ENCODE data around the gene EDA. TPM values are rescaled to one million over a fixed set of nuclear protein-coding genes. Genes with fewer than 3 reads are reported as not detected.

EDA gene
- total RNA-seq, 1 experiment from 2014 or later, result 5.2 TPM

- ChIA-PET CTCF (no interaction called here), POLR2A (no interaction called here), RAD21 (ENCODE audit: low non-redundant PET in 1 of 2, low total read pairs in 2 of 2, uncharacterized antibody in 2 of 2, unreplicated experiment in 2 of 2) (no interaction called here)
- Histone ChIP-seq H3K27me3 (ENCODE audit: insufficient read depth, low read length) (no peaks in the 10 kb centered on the region), H4K20me1 (ENCODE audit: insufficient read depth) (no peaks in the 10 kb centered on the region), H3K9ac (ENCODE audit: low read length) (no peak overlapping the region), H3K4me3 (replicated peaks in 1 of 2; ENCODE audit: low read depth in 1 of 2, low read length in 2 of 2) (no peak overlapping the region), H3K4me2 (ENCODE audit: low read length) (no peak overlapping the region), H3K9me2 (ENCODE audit: insufficient read depth) (no peaks in the 10 kb centered on the region), H3K79me2 (ENCODE audit: insufficient read depth, low read length) (no peaks in the 10 kb centered on the region), H3K9me3 (ENCODE audit: control insufficient read depth in 1 of 2, insufficient read depth in 1 of 2, low read depth in 1 of 2, low read length in 2 of 2) (no peaks in the 10 kb centered on the region), H3K4me1 (ENCODE audit: control insufficient read depth in 1 of 2, insufficient read depth in 2 of 2, low read length in 2 of 2) (no peaks in the 10 kb centered on the region), H3K27ac (ENCODE audit: low read depth, low read length) (no peak overlapping the region), H3K36me3 (ENCODE audit: control insufficient read depth in 1 of 2, insufficient read depth in 2 of 2, low read length in 2 of 2) (no peaks in the 10 kb centered on the region), H2AFZ (ENCODE audit: low read depth, low read length, poor library complexity, severe bottlenecking) (no peak overlapping the region)
- intact Hi-C loops (cut with micrococcal nuclease), result no loop called here
- TF ChIP-seq EGR1 (IDR thresholded peaks at IDR 0.05; ENCODE audit: low read depth) (no peak), TCF7L2 (IDR thresholded peaks at IDR 0.05; ENCODE audit: borderline replicate concordance, extremely low read depth, insufficient read depth, insufficient read length) (no peak), POLR2A (IDR thresholded peaks at IDR 0.05; ENCODE audit: borderline replicate concordance, extremely low read depth, insufficient read depth, insufficient read length) (no peak), EZH2phosphoT487 (IDR thresholded peaks at IDR 0.05; ENCODE audit: borderline replicate concordance) (no peak), POLR2AphosphoS5 (IDR thresholded peaks at IDR 0.05; ENCODE audit: low read depth, low read length) (no peak), SRF (IDR thresholded peaks at IDR 0.05; ENCODE audit: low read depth) (no peak), CTCF (IDR thresholded peaks at IDR 0.05 in 2 of 3, conservative IDR thresholded peaks at IDR 0.05 in 1 of 3; ENCODE audit: borderline replicate concordance in 1 of 3, insufficient read depth in 1 of 3, low read depth in 2 of 3, low read length in 2 of 3) (no peak), SP1 (IDR thresholded peaks at IDR 0.05; ENCODE audit: low read depth) (no peak), MAX (IDR thresholded peaks at IDR 0.05) (no peak), JUND (IDR thresholded peaks at IDR 0.05) (no peak), SIN3A (IDR thresholded peaks at IDR 0.05; ENCODE audit: low read depth) (no peak), ZFX (IDR thresholded peaks at IDR 0.05) (no peak), YY1 (IDR thresholded peaks at IDR 0.05; ENCODE audit: extremely low read depth, insufficient replicate concordance, low read depth, low read length) (no peak), ZBTB33 (IDR thresholded peaks at IDR 0.05; ENCODE audit: extremely low read depth, insufficient replicate concordance, low read length) (no peak), ELF1 (IDR thresholded peaks at IDR 0.05; ENCODE audit: borderline replicate concordance, low read depth) (no peak)
- no peak for ATAC-seq
- BruUV-seq (replicated peaks), result no TSS peak
- DNase-seq (ENCODE audit: low read depth, low spot score), result no peak
These were observed 437.1 kb downstream of the EDA start for GRCh38 chrX:70052895-70053615.
